Thoracic aorta (tissue), 2 donors: ENCODE measurements around the gene GATA5. TPM values are rescaled to one million over a fixed set of nuclear protein-coding genes. Genes with fewer than 3 reads are reported as not detected.

ENCODE experiments used
- ATAC-seq: fragments of 150-250 bp; one replicate; pipeline ENCODE4 v1.8.0; 2017; ENCODE audit warnings: low read depth; ENCODE audit not compliant: insufficient number of reproducible peaks, low FRiP score
- DNase-seq: peaks from one replicate; pipeline ENCODE4 v3.0.0-alpha.2; 2020; ENCODE audit warnings: low spot score
- H3K27ac ChIP-seq, 2 donors: fragments of 200-600 bp; sonication (generic); 1 replicate in 1 of 2; 2 replicates in 1 of 2; pipeline ENCODE4 v1.5.1; 2016; ENCODE audit warnings: mild to moderate bottlenecking in 2 of 2, moderate library complexity in 2 of 2
- H3K27me3 ChIP-seq: fragments of 200-600 bp; sonication (generic); replicated peaks from 2 replicates; pipeline ENCODE4 v1.6.0; 2016; ENCODE audit warnings: mild to moderate bottlenecking; ENCODE audit not compliant: insufficient read depth
- H3K36me3 ChIP-seq: fragments of 200-600 bp; sonication (generic); one replicate; pipeline ENCODE4 v1.5.1; 2016
- H3K4me1 ChIP-seq, 2 donors: fragments of 200-600 bp; sonication (generic); 1 replicate in 1 of 2; 2 replicates in 1 of 2; pipeline versions ENCODE4 v1.5.1 to v1.6.0; 2016; ENCODE audit warnings: low read depth in 2 of 2, mild to moderate bottlenecking in 1 of 2; ENCODE audit not compliant: control insufficient read depth in 1 of 2
- H3K4me3 ChIP-seq: fragments of 200-600 bp; sonication (generic); 2 replicates; pipeline ENCODE4 v1.5.1; 2016; ENCODE audit warnings: mild to moderate bottlenecking
- H3K9me3 ChIP-seq: fragments of 200-600 bp; sonication (generic); 2 replicates; pipeline ENCODE4 v1.5.1; 2016
- total RNA-seq, 2 donors: library from RNA; depleted of rRNA; stranded (reverse); fragments of >200 nt; gene quantifications; one replicate each; pipeline versions ENCODE4 v1.1.0 to v1.2.3, GENCODE V29; 2016
- TF ChIP-seq, protein P1 (sequence below): fragments of 200-600 bp; sonication (generic); IDR thresholded peaks from one replicate; pipeline ENCODE4 v1.5.1; 2019; ENCODE audit warnings: antibody characterized with exemption

Gene GATA5
- total RNA-seq, 2 donors from 2014 or later = 0.27 TPM; not detected in 1

DNA sequence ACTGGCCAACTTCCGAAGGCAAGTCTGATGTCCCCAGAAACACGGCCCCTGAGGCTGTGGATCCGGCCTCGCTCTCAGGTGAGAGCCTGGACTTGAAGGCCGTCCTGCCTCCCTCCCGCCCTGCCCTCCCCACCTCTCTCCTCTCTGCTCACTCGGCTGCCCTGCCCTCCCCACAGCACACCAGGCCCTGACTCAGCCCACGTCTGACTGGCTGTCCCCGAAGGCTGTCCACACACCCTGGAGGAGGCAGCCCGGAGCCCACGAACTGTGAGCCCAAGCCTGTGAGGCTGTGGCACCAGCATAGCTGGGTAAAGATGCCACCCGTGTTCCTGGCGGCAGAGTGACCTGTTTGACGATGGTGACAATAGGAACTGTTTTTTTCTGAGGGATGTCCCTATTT lies 16.3 kb downstream of the GATA5 start:
- no peak for ATAC-seq
- no peak overlapping the region for H3K4me3 ChIP-seq
- no peaks in the 10 kb centered on the region for H3K27me3 ChIP-seq
- DNase-seq = no peak
- no peak overlapping the region for H3K27ac ChIP-seq
- TF ChIP-seq, protein P1, sequence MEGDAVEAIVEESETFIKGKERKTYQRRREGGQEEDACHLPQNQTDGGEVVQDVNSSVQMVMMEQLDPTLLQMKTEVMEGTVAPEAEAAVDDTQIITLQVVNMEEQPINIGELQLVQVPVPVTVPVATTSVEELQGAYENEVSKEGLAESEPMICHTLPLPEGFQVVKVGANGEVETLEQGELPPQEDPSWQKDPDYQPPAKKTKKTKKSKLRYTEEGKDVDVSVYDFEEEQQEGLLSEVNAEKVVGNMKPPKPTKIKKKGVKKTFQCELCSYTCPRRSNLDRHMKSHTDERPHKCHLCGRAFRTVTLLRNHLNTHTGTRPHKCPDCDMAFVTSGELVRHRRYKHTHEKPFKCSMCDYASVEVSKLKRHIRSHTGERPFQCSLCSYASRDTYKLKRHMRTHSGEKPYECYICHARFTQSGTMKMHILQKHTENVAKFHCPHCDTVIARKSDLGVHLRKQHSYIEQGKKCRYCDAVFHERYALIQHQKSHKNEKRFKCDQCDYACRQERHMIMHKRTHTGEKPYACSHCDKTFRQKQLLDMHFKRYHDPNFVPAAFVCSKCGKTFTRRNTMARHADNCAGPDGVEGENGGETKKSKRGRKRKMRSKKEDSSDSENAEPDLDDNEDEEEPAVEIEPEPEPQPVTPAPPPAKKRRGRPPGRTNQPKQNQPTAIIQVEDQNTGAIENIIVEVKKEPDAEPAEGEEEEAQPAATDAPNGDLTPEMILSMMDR = no peak
- no peaks in the 10 kb centered on the region for H3K4me1 ChIP-seq
- H3K36me3 ChIP-seq = no peaks in the 10 kb centered on the region
- H3K9me3 ChIP-seq = no peaks in the 10 kb centered on the region

DNA sequence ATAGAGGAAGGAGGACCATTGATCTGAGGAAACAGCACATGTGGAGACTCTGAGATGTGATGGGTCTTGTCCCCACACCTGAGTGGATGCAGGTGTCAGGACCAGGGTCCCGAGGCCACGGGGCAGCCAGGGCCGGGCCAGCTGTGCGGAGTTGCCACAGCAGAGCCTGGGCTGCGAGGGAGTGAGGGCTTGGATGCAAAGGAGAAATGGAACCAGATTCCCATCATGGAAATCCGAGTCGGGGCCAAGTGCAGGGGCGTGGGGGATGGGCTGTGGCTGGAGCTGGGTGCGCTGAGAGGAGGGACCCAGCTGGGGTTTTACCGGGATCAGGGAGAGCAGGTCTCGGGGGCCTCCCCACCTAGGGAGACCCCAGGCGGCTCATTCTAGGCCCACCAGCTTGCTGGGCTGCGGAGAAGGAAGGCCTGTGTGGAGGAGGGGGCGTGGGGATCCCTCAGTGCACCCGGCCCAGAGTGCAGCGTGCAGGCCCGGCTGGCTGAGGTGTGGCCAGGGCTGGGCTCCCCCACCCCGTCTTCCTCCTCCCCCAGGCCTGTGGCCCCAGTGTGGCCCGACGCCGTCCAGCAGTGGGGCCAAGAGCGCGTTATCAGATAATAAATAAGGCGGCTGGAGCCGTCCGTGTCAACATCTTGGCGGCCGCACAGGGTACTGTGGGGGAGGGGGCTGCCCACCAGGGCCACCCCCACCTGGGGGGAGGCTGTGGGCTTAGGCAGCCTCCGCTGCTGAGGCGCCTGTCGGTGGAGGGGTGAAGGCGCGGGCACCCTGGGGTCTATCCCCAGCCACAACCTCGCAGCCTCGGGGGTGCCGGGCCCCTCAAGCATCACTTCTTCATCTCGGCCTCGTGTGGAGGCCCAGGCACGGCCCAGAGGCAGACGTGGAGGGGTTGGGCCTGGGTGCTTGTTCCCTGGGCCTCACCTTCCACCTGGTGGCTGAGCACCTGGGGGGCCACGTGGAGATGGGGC lies 17.2 kb downstream of the GATA5 start:
- Histone ChIP-seq H3K27me3 (no peaks in the 10 kb centered on the region), H3K9me3 (no peaks in the 10 kb centered on the region), H3K4me1 (no peaks in the 10 kb centered on the region), H3K27ac (no peak overlapping the region), H3K4me3 (no peak overlapping the region), H3K36me3 (no peaks in the 10 kb centered on the region)
- DNase-seq = no peak
- no peak for ATAC-seq
- TF ChIP-seq, protein P1 = no peak

DNA sequence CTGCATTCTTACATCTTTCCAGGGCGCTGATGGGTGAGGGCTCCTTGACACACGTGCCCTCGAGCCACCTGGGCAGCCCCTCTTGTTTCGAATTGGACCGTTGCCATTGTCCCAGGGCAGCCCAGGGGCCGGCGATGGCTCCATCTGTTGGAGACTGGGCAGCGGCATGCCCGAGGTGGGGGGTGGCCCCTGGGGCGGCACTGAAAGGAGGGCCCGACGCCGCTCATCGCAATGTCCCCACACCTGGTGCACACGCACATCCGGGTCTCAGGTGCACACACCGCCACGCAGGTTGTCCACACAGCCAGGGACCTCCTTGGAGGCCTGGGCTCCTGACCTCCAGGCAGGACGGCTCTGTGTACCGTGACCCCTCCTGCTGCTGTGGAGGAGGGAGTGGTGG lies 18.0 kb downstream of the GATA5 start:
- no peaks in the 10 kb centered on the region for H3K27me3 ChIP-seq
- TF ChIP-seq, protein P1 = no peak
- H3K4me1 ChIP-seq = no peaks in the 10 kb centered on the region
- no peaks in the 10 kb centered on the region for H3K9me3 ChIP-seq
- H3K4me3 ChIP-seq = no peak overlapping the region
- H3K27ac ChIP-seq = no peak overlapping the region
- no peaks in the 10 kb centered on the region for H3K36me3 ChIP-seq
- DNase-seq = no peak
- no peak for ATAC-seq

DNA sequence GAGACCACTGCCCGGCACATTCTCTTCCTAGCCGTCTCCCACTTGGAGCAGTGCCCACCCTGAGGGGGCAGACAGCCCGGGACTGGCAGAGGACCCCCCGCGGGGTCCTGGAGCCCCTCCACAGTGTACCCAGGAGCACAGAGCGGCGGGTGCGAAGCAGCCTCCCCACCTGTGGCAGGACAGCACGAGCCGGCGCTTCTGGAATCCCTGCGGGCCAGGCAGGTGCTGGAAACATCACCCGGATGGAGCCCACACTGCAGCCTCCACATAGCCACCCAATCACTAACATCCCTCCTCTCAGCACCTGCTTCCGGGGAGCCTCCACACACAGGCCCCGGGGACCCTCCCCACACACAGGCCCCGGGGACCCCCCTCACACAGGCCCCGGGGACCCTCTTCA lies 18.7 kb downstream of the GATA5 start:
- ATAC-seq = no peak
- no peak for DNase-seq
- Histone ChIP-seq H3K4me1 (no peaks in the 10 kb centered on the region), H3K27me3 (no peaks in the 10 kb centered on the region), H3K9me3 (no peaks in the 10 kb centered on the region), H3K36me3 (no peaks in the 10 kb centered on the region), H3K4me3 (no peak overlapping the region), H3K27ac (no peak overlapping the region)
- TF ChIP-seq, protein P1 = no peak

DNA sequence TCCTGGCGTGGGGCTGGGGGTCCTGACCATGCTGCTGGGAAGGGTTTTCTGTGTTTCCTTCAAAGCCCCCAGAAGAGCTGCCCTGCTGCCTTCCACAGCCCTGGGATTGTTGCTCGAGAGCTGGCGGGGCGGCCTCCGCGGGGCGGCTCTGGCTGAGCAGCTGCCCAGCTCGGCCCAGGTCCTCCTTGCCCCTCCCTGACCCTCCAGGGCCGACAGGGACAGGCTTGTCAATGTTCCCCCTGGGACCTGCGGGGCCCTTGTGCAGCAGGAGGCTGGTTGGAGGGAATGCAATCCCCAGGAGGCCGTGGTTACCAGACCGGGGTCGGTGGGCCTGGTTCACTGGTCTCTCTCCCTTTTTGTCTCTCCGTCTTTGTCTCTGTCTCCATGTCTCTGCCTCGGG lies 19.9 kb downstream of the GATA5 start:
- Histone ChIP-seq H3K9me3 (no peaks in the 10 kb centered on the region), H3K4me1 (no peaks in the 10 kb centered on the region), H3K27me3 (no peaks in the 10 kb centered on the region), H3K4me3 (no peak overlapping the region), H3K36me3 (no peaks in the 10 kb centered on the region), H3K27ac (no peak overlapping the region)
- ATAC-seq (no peak), DNase-seq (no peak)
- TF ChIP-seq, protein P1 = no peak
